SK-N-MC (cell line): ENCODE measurements around the gene EDNRA.

Experiments used
- DNase-seq: peaks from one replicate; pipeline ENCODE4 v3.0.0-alpha.2; 2011; ENCODE audit warnings: low read depth, low spot score
- H3K27ac ChIP-seq: fragments of 200-600 bp; sonication (generic); 2 replicates; pipeline ENCODE4 v1.5.1; 2016; ENCODE audit warnings: mixed run types
- H3K36me3 ChIP-seq: fragments of 200-600 bp; sonication (generic); 2 replicates; pipeline ENCODE4 v1.6.1; 2017; ENCODE audit warnings: antibody characterized with exemption, low read length, mixed read lengths; ENCODE audit not compliant: insufficient read depth
- H3K4me3 ChIP-seq: fragments of 200-600 bp; sonication (generic); 2 replicates; pipeline ENCODE4 v1.5.1; 2016
- H3K9ac ChIP-seq: fragments of 200-600 bp; sonication (generic); 2 replicates; pipeline ENCODE4 v1.8.0; 2017; ENCODE audit warnings: mixed run types, mixed read lengths; ENCODE audit not compliant: insufficient read length
- H3K9me3 ChIP-seq: fragments of 200-600 bp; sonication (generic); 2 replicates; pipeline ENCODE4 v1.6.1; 2017; ENCODE audit warnings: low read depth, mild to moderate bottlenecking, antibody characterized with exemption, low read length, moderate library complexity, mixed read lengths
- EZH2 ChIP-seq: fragments of 200-600 bp; sonication (generic); IDR thresholded peaks from one replicate; pipeline ENCODE4 v1.6.1; 2017; ENCODE audit warnings: antibody characterized with exemption
- FOXP2 ChIP-seq: optimal IDR thresholded peaks from 2 replicates; pipeline ENCODE3; 2011; ENCODE audit warnings: mild to moderate bottlenecking, moderate library complexity; ENCODE audit not compliant: insufficient read depth; ENCODE audit errors: extremely low read length, control extremely low read depth
- POLR2AphosphoS5 ChIP-seq: IDR thresholded peaks from 2 replicates; pipeline ENCODE4 v1.6.1; 2012; ENCODE audit warnings: mild to moderate bottlenecking, low read depth, low read length, borderline replicate concordance

Gene EDNRA

DNA sequence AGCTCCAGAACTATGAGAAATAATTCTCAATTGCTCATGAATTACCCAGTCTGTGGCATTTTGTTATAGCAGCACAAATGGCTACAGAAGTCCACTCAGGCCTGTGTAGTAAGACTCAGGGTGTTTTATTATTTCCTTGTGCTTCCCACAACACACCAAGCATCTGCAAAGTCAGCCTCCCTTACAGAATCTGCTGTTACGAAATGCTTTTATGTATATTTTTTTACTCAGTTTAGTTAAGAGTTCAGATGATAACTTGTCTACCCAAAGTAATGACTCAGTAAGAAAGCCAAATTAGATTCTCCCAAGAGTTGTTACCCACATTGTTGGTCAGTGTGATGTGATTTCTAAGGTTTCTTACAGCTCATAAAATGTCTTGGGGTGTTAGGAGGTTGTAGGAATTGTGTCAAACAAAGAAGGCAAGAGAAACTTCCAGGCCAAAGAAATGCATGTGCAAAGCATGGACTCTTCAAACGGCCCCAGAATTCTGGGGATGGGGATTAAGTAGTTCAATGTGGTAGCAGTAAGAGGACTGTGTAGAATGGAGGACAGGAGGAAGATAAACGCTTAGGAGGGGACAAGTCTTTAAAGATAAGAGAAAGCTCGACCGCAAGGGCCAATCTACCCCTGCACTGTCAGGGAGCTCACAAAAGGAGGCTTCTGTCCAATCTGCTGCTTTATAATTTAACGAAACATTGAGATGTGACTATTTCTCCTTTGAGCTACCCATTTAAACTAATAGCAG lies 100.9 kb downstream of the EDNRA start:
- no peak for TF ChIP-seq FOXP2
- TF ChIP-seq EZH2 = no peak
- TF ChIP-seq POLR2AphosphoS5 = no peak
- no peak for DNase-seq
- H3K27ac ChIP-seq = peak overlapping the region; percentile 10; the same call in 1 of the 2 replicates
- no peaks in the 10 kb centered on the region for H3K9me3 ChIP-seq
- H3K36me3 ChIP-seq = no peaks in the 10 kb centered on the region
- no peak overlapping the region for H3K9ac ChIP-seq
- H3K4me3 ChIP-seq = no peak overlapping the region

DNA sequence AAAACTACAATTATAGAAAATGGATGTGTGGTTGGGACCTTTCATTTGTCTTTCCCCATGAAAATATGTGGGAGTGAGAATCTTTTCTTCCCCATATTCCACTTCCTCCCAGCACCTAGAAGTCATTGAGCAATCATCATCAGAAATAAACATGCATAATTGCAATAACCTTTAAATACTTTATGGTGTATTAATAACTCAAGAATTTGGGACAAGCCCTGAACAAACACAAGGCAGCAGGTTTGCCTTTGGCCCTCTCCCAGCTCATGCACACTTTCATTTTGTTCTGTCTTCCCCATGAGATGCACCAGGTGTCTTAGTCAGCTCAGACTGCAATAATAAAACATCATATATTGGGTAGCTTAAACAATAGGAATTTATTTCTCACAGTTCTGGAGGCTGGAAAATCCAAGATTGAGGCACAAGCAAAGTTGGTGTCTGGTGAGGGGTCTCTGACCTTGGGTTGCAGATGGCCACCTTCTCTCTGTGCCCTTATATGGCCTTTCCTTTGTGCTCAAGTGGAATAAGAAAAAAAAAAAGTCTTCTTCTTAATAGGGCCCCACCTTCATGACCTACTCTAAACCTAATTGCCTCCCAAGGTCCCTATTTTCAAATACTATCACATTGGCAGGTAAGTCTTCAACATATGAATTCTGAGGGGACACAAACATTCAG lies 101.6 kb downstream of the EDNRA start:
- no peak for DNase-seq
- H3K4me3 ChIP-seq = no peak overlapping the region

DNA sequence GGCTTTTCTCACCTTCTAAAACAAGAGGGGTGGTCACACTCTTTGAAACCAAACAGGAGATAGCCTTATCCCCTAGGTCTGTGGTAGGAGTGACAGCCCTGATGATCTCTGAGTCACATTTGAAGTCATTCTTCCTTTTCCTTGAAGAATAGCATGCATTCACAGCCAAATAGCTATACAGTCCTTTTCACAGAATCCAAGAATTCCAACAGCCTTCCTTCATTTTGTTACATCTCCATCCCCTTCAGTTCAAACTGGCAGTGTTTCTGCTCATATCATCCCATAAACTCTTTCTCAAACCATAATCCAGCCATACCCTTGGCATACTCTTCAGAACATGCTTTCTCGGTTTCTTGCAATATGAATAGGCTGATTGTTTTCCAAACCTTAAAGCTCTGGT lies 103.0 kb downstream of the EDNRA start:
- no peak overlapping the region for H3K27ac ChIP-seq
- H3K9ac ChIP-seq = no peak overlapping the region
- no peak for DNase-seq
- H3K36me3 ChIP-seq = no peaks in the 10 kb centered on the region
- H3K4me3 ChIP-seq = no peak overlapping the region
- H3K9me3 ChIP-seq = no peaks in the 10 kb centered on the region
- TF ChIP-seq FOXP2 (no peak), EZH2 (no peak), POLR2AphosphoS5 (no peak)

More for the DNA sequence above, 101.6 kb downstream of the EDNRA start:
- H3K36me3 ChIP-seq = no peaks in the 10 kb centered on the region
- no peak overlapping the region for H3K9ac ChIP-seq
- TF ChIP-seq POLR2AphosphoS5 = no peak
- TF ChIP-seq EZH2 = no peak
- no peak for TF ChIP-seq FOXP2
- no peaks in the 10 kb centered on the region for H3K9me3 ChIP-seq
- H3K27ac ChIP-seq = no peak overlapping the region

DNA sequence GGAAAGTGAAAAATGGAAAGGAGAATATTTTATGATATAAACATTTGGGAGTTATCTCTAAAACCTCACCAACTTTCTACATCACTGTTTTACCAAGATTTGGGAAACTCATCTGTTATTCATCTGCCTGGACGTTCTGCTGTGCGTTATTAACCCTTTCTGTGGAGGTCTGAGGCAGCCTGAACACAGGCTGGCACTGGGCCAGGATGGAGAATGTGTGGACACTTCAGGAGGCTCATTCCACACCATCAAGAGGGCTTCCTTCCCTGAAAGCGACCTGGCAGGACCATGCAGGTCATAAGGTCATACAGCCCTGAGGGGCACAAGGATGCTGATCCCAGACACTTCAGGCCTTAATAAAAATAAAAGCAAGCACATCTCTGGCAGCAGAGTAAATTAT lies 105.1 kb downstream of the EDNRA start:
- no peak for DNase-seq
- no peak for TF ChIP-seq FOXP2
- no peak for TF ChIP-seq POLR2AphosphoS5
- TF ChIP-seq EZH2 = no peak
- no peaks in the 10 kb centered on the region for H3K36me3 ChIP-seq

DNA sequence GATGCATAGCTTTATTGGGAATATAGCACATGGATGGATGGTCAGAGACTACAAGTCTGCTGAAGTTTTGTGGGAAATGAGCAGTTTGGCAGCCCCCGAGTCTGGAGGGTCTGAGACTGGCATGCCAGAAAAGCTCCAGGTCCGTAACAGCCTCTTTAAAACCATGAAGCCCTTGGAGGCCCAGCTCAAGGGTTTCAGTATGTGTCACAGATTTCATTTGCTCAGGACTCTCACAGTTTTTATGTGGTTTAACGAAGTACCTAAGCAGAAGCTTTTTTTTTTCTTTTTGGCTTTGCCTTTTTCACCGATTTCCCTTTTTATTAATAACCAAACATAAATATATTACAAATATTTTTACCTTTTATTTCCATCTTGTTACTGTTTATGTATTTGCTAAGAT lies 105.7 kb downstream of the EDNRA start:
- H3K4me3 ChIP-seq = no peak overlapping the region
- no peaks in the 10 kb centered on the region for H3K36me3 ChIP-seq
- no peak for DNase-seq
- H3K9me3 ChIP-seq = no peaks in the 10 kb centered on the region
- TF ChIP-seq FOXP2 = no peak
- no peak for TF ChIP-seq POLR2AphosphoS5
- TF ChIP-seq EZH2 = no peak
- H3K27ac ChIP-seq = peak overlapping the region; percentile 57; the same call in 1 of the 2 replicates
- no peak overlapping the region for H3K9ac ChIP-seq

More for the DNA sequence above, 105.1 kb downstream of the EDNRA start:
- Histone ChIP-seq H3K27ac (no peak overlapping the region; the same call in 1 of the 2 replicates), H3K9me3 (no peaks in the 10 kb centered on the region), H3K9ac (no peak overlapping the region), H3K4me3 (no peak overlapping the region)

DNA sequence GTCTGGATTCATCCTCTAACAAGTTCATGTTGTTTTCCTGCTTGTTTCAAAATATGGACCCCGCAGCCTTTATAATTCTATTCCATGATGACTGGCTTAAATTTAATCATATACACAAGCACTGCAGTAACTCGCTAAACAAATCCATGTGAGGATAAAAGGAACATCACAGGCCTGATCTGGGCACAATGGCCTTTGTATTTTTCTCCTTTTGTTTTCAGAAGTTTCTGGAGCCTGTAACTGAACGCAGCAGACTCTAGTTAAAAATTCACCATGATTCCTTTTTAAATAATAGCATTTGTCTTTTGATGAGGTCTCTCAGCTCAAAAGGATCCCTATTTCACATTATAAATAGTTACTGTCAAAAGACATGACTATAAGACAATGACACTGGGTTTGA lies 106.1 kb downstream of the EDNRA start:
- Histone ChIP-seq H3K9ac (no peak overlapping the region), H3K4me3 (no peak overlapping the region), H3K27ac (peak overlapping the region; percentile 57), H3K36me3 (no peaks in the 10 kb centered on the region), H3K9me3 (no peaks in the 10 kb centered on the region)
- no peak for DNase-seq
- no peak for TF ChIP-seq EZH2
- no peak for TF ChIP-seq POLR2AphosphoS5
- no peak for TF ChIP-seq FOXP2

DNA sequence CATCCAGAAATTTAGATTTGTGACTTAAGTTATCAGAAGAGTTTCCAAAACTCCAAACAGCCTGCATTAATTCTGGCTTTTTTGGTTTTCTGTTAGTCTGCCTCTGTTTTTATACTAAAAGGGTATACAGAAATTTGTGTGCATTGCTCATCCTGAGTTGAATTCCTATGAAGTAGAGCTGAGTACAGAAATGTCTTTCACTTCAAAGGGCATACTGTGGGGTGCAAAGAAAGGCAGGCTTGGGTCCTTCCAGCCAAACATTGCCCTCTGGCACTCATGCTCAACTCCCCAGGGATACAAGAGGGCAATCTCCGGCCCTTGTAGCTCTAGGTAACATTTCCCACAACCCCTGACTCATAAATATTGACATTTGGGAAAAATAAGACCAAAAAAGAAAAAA lies 108.7 kb downstream of the EDNRA start:
- no peak for DNase-seq
- TF ChIP-seq POLR2AphosphoS5 (no peak), FOXP2 (no peak), EZH2 (no peak)
- Histone ChIP-seq H3K36me3 (no peaks in the 10 kb centered on the region), H3K27ac (peak overlapping the region; percentile 90), H3K9me3 (no peaks in the 10 kb centered on the region), H3K4me3 (peak overlapping the region; percentile 43; the same call in 1 of the 2 replicates), H3K9ac (peak overlapping the region; percentile 78)

DNA sequence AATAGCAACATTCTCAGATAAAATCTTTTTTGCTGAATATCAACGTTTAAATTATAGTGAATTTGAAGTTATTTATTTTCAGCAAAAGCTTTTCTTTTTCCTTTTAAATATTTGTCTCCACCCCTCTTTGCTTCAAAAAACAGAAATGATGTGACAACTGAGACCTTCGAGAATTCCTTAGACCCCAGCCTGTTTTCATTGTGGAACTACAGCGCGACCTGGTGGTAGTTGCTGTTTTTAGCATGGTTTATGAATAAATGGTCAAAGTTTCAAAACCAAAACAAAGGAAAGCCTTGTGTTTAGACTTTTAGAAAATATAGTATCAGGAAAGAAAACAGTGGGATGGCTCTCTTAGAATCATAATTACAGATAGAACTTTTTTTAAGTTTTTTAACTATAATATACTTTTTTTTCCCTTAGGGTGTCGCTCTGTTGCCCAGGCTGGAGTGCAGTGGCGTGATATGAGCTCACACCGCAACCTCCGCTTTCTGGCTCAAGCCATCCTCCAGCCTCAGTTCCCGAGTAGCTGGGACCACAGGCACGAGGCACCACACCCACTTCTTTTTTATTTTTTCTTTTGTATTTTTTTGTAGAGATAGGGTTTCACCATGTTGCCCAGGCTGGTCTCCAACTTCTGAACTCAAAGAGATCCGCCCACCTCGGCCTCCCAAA lies 109.5 kb downstream of the EDNRA start:
- H3K9me3 ChIP-seq = no peaks in the 10 kb centered on the region
- H3K27ac ChIP-seq = peak overlapping the region; percentile 90
- no peak for TF ChIP-seq EZH2
- no peak for TF ChIP-seq POLR2AphosphoS5
- no peak for TF ChIP-seq FOXP2
- no peaks in the 10 kb centered on the region for H3K36me3 ChIP-seq
- H3K9ac ChIP-seq = peak overlapping the region; percentile 78
- H3K4me3 ChIP-seq = peak overlapping the region; percentile 37
- DNase-seq = peak; percentile 86

DNA sequence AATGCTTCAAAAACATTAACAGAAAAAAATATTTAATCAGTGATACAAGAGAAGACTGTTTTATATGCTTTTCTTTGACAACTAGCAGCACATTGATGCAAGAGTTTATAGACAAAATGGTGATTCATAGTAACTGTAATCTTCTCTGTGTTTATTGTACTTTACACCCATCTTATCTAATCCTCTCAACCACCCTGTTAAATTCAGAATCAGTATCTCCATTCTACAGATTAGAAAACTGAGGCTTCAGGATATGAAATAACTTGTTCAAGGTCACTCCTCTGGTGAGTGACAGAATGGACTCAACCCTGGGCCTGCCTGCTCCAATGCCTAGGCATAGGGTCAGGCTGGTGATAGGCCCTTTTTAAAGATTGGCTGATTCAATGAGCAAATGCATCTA lies 110.2 kb downstream of the EDNRA start:
- H3K9ac ChIP-seq = peak overlapping the region; percentile 50
- DNase-seq = no peak
- H3K4me3 ChIP-seq = no peak overlapping the region
- H3K36me3 ChIP-seq = no peaks in the 10 kb centered on the region
- no peak for TF ChIP-seq FOXP2
- no peak for TF ChIP-seq EZH2
- TF ChIP-seq POLR2AphosphoS5 = no peak
- peak overlapping the region; percentile 90 for H3K27ac ChIP-seq
- no peaks in the 10 kb centered on the region for H3K9me3 ChIP-seq
